ENCODE results near the gene SP3.

DNA sequence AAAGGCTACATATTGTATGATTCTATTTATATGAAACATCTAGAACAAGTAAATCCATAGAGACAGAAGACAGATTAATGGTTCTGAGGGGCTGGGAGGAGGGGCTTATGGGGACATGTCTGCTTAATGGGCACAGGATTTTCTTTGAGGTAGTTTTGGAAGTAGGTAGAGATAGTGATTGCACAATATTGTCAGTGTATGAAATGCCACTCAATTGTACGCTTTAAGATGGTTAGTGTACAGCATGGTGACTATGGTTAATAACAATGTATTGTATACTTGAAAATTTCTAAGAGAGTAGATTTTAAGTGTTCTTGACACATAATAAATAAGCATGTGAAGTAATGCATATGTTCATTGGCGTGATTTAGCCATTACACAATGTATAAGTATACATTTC lies 68.4 kb downstream of the SP3 start:
- TF ChIP-seq, protein P1, sequence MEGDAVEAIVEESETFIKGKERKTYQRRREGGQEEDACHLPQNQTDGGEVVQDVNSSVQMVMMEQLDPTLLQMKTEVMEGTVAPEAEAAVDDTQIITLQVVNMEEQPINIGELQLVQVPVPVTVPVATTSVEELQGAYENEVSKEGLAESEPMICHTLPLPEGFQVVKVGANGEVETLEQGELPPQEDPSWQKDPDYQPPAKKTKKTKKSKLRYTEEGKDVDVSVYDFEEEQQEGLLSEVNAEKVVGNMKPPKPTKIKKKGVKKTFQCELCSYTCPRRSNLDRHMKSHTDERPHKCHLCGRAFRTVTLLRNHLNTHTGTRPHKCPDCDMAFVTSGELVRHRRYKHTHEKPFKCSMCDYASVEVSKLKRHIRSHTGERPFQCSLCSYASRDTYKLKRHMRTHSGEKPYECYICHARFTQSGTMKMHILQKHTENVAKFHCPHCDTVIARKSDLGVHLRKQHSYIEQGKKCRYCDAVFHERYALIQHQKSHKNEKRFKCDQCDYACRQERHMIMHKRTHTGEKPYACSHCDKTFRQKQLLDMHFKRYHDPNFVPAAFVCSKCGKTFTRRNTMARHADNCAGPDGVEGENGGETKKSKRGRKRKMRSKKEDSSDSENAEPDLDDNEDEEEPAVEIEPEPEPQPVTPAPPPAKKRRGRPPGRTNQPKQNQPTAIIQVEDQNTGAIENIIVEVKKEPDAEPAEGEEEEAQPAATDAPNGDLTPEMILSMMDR (optimal IDR thresholded peaks at IDR 0.05 in 1 of 3, IDR thresholded peaks at IDR 0.05 in 1 of 3, conservative IDR thresholded peaks at IDR 0.05 in 1 of 3; ENCODE audit: extremely low read depth in 1 of 3, insufficient read depth in 2 of 3, low read length in 3 of 3) = no peak
- no peak for TF ChIP-seq EZH2 (IDR thresholded peaks at IDR 0.05; ENCODE audit: low read length)

Measured in keratinocyte (primary cell).